Thoracic aorta (tissue), 2 donors: ENCODE results near the gene PCDHB13. TPM values are rescaled to one million over a fixed set of nuclear protein-coding genes. Genes with fewer than 3 reads are reported as not detected.
"Not testable (repeated sequence)": the region's sequence is repeated elsewhere in the genome, so short reads cannot be mapped to it uniquely, and the experiment has no call there.

Experiments used
- ATAC-seq: fragments of 150-250 bp; one replicate; pipeline ENCODE4 v1.8.0; 2017; ENCODE audit warnings: low read depth; ENCODE audit not compliant: insufficient number of reproducible peaks, low FRiP score
- DNase-seq: peaks from one replicate; pipeline ENCODE4 v3.0.0-alpha.2; 2020; ENCODE audit warnings: low spot score
- H3K27ac ChIP-seq, 2 donors: fragments of 200-600 bp; sonication (generic); 1 replicate in 1 of 2; 2 replicates in 1 of 2; pipeline ENCODE4 v1.5.1; 2016; ENCODE audit warnings: mild to moderate bottlenecking in 2 of 2, moderate library complexity in 2 of 2
- H3K27me3 ChIP-seq: fragments of 200-600 bp; sonication (generic); replicated peaks from 2 replicates; pipeline ENCODE4 v1.6.0; 2016; ENCODE audit warnings: mild to moderate bottlenecking; ENCODE audit not compliant: insufficient read depth
- H3K36me3 ChIP-seq: fragments of 200-600 bp; sonication (generic); one replicate; pipeline ENCODE4 v1.5.1; 2016
- H3K4me1 ChIP-seq, 2 donors: fragments of 200-600 bp; sonication (generic); 1 replicate in 1 of 2; 2 replicates in 1 of 2; pipeline versions ENCODE4 v1.5.1 to v1.6.0; 2016; ENCODE audit warnings: low read depth in 2 of 2, mild to moderate bottlenecking in 1 of 2; ENCODE audit not compliant: control insufficient read depth in 1 of 2
- H3K4me3 ChIP-seq: fragments of 200-600 bp; sonication (generic); 2 replicates; pipeline ENCODE4 v1.5.1; 2016; ENCODE audit warnings: mild to moderate bottlenecking
- H3K9me3 ChIP-seq: fragments of 200-600 bp; sonication (generic); 2 replicates; pipeline ENCODE4 v1.5.1; 2016
- total RNA-seq, 2 donors: library from RNA; depleted of rRNA; stranded (reverse); fragments of >200 nt; gene quantifications; one replicate each; pipeline versions ENCODE4 v1.1.0 to v1.2.3, GENCODE V29; 2016
- TF ChIP-seq, protein P1 (sequence below): fragments of 200-600 bp; sonication (generic); IDR thresholded peaks from one replicate; pipeline ENCODE4 v1.5.1; 2019; ENCODE audit warnings: antibody characterized with exemption

Gene PCDHB13
- total RNA-seq, 2 donors from 2014 or later: 8.0 to 16.1 TPM

DNA sequence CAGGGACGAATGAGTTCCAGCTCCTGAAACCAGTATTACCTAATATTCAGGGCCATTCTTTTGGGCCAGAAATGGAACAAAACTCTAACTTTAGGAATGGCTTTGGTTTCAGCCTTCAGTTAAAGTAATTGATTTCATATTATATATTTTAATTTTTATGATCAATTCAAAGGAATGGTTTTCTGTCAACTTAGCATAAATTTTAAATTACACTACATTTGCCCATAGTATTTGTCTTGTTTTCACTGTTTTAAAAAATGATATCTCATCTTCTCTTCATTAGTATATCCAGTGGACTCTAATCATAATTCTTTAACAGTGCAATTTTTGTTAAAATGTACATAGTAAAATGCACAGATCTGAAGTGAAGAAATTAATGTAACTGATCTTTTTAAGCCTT lies 33.4 kb upstream of the PCDHB13 start:
- Histone ChIP-seq H3K4me1 (no peaks in the 10 kb centered on the region), H3K9me3 (peaks cover 61% of the 10 kb centered on the region), H3K27me3 (no peaks in the 10 kb centered on the region), H3K27ac (no peak overlapping the region), H3K36me3 (no peaks in the 10 kb centered on the region), H3K4me3 (no peak overlapping the region)
- TF ChIP-seq, protein P1, sequence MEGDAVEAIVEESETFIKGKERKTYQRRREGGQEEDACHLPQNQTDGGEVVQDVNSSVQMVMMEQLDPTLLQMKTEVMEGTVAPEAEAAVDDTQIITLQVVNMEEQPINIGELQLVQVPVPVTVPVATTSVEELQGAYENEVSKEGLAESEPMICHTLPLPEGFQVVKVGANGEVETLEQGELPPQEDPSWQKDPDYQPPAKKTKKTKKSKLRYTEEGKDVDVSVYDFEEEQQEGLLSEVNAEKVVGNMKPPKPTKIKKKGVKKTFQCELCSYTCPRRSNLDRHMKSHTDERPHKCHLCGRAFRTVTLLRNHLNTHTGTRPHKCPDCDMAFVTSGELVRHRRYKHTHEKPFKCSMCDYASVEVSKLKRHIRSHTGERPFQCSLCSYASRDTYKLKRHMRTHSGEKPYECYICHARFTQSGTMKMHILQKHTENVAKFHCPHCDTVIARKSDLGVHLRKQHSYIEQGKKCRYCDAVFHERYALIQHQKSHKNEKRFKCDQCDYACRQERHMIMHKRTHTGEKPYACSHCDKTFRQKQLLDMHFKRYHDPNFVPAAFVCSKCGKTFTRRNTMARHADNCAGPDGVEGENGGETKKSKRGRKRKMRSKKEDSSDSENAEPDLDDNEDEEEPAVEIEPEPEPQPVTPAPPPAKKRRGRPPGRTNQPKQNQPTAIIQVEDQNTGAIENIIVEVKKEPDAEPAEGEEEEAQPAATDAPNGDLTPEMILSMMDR: no peak
- DNase-seq (no peak), ATAC-seq (no peak)

DNA sequence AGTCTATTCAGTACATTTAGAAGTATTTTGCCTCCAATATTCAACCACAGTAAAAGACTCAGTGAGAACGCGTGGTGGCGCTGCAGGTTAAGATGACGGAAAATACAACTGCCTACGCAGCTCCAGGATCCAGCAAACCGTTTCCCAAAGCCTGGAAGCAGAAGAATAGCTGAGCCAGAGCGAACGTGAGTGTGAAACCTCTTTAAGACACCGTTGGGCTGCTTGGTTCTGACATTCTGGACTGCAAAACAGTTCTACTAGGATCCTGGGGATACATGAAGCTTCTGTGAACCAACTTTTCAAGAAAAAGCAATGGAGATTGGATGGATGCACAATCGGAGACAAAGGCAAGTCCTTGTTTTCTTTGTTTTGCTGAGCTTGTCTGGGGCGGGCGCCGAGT lies 31.5 kb upstream of the PCDHB13 start, which contains the start of gene PCDHB16:
TSS of gene PCDHB16 (plus strand) at position 140 of the 400 bp plus-strand sequence. CDS start at position 313, 173 bp downstream.
- peak within 1 kb of the TSS; percentile 64 for H3K4me3 ChIP-seq
- H3K9me3 ChIP-seq: peaks cover 53% of the 10 kb centered on the region
- TF ChIP-seq, protein P1: peak; percentile 26
- H3K27me3 ChIP-seq: no peaks in the 10 kb centered on the region
- no peaks in the 10 kb centered on the region for H3K4me1 ChIP-seq
- no peak for DNase-seq
- no peaks in the 10 kb centered on the region for H3K36me3 ChIP-seq
- ATAC-seq: peak; percentile 31
- peak within 1 kb of the TSS in 1 of 2 donors; percentile 58 for H3K27ac ChIP-seq

DNA sequence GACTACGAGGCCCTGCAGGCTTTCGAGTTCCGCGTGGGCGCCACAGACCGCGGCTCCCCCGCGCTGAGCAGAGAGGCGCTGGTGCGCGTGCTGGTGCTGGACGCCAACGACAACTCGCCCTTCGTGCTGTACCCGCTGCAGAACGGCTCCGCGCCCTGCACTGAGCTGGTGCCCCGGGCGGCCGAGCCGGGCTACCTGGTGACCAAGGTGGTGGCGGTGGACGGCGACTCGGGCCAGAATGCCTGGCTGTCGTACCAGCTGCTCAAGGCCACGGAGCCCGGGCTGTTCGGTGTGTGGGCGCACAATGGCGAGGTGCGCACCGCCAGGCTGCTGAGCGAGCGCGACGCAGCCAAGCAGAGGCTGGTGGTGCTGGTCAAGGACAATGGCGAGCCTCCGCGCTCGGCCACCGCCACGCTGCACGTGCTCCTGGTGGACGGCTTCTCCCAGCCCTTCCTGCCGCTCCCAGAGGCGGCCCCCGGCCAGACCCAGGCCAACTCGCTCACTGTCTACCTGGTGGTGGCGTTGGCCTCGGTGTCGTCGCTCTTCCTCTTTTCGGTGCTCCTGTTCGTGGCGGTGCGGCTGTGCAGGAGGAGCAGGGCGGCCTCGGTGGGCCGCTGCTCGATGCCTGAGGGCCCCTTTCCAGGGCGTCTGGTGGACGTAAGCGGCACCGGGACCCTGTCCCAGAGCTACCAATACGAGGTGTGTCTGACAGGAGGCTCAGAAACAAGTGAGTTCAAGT lies 29.4 kb upstream of the PCDHB13 start:
- H3K9me3 ChIP-seq: peaks cover 55% of the 10 kb centered on the region
- not testable (repeated sequence) for H3K36me3 ChIP-seq, H3K27me3 ChIP-seq, H3K4me3 ChIP-seq, ATAC-seq, H3K4me1 ChIP-seq, DNase-seq, H3K27ac ChIP-seq

DNA sequence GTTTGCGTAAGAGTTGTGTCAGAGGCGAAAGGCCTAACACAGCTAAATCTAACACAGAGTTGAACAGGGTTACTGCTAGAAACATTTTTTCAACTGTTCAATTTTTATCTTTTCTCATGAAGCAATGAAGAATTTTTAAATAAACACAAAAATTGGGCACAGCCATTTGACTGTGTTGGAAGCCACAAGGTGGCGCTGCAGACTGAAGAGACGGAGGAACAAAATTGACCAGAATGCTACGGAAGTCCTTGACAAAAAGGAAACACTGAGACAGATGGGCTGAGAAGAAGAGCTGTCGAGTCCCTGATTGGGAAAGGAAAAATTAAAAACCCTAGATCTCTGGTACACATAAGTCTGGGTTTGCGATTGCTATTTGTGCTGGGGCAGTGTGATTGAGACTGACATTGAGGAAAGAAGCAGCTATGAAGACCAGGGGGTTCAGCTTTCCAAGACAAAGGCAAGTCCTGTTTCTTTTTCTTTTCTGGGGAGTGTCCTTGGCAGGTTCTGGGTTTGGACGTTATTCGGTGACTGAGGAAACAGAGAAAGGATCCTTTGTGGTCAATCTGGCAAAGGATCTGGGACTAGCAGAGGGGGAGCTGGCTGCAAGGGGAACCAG lies 26.7 kb upstream of the PCDHB13 start, which contains the start of gene PCDHB9:
TSS of gene PCDHB9 (plus strand) at position 265 of the 616 bp plus-strand sequence. CDS start at position 423, 158 bp downstream.
- Histone ChIP-seq H3K4me1 (no peaks in the 10 kb centered on the region), H3K9me3 (peaks cover 68% of the 10 kb centered on the region), H3K27ac (no peak within 1 kb of the TSS), H3K4me3 (no peak within 1 kb of the TSS), H3K36me3 (no peaks in the 10 kb centered on the region), H3K27me3 (no peaks in the 10 kb centered on the region)
- DNase-seq (no peak), ATAC-seq (no peak)
- TF ChIP-seq, protein P1: no peak

DNA sequence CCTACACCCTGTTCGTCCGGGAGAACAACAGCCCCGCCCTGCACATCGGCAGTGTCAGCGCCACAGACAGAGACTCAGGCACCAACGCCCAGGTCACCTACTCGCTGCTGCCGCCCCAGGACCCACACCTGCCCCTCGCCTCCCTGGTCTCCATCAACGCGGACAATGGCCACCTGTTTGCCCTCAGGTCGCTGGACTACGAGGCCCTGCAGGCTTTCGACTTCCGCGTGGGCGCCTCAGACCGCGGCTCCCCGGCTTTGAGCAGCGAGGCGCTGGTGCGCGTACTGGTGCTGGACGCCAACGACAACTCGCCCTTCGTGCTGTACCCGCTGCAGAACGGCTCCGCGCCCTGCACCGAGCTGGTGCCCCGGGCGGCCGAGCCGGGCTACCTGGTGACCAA lies 25.0 kb upstream of the PCDHB13 start:
- not testable (repeated sequence) for H3K36me3 ChIP-seq, DNase-seq, H3K27ac ChIP-seq, H3K4me1 ChIP-seq, H3K4me3 ChIP-seq, H3K27me3 ChIP-seq, ATAC-seq
- H3K9me3 ChIP-seq: peaks cover 65% of the 10 kb centered on the region

DNA sequence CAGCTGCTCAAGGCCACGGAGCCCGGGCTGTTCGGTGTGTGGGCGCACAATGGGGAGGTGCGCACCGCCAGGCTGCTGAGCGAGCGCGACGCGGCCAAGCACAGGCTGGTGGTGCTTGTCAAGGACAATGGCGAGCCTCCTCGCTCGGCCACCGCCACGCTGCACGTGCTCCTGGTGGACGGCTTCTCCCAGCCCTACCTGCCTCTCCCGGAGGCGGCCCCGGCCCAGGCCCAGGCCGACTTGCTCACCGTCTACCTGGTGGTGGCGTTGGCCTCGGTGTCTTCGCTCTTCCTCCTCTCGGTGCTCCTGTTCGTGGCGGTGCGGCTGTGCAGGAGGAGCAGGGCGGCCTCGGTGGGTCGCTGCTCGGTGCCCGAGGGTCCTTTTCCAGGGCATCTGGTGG lies 24.6 kb upstream of the PCDHB13 start:
- not testable (repeated sequence) for H3K27ac ChIP-seq, H3K36me3 ChIP-seq, DNase-seq, H3K27me3 ChIP-seq, H3K4me1 ChIP-seq, H3K4me3 ChIP-seq, ATAC-seq
- peaks cover 64% of the 10 kb centered on the region for H3K9me3 ChIP-seq
